CD4-positive, alpha-beta T cell treated with Interleukin-17A for 1 hour (primary cell): ENCODE results near the gene RNF14.
"Not testable (repeated sequence)": the region's sequence is repeated elsewhere in the genome, so short reads cannot be mapped to it uniquely, and the experiment has no call there.

Experiments used
- DNase-seq: peaks from one replicate; pipeline ENCODE4 v3.0.0-alpha.2; 2020

Gene RNF14

DNA sequence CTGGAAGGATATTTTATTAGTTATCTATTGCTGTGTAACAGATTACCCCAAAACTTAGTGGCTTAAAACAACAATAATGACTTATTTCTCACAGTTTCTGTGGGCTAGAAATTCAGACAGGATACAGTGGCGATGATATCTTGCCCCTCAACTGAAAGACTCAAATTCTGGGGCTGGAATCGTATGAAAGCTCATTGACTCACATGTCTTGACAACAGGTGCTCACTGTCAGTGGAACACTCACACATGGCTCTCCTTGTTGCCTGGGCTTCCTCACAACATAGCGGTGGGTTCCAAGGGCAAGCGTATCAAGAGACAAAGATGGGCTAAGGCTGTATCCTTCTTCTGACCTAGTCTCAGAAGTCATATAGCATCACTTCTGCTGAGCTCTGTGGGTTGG is 47.7 kb downstream of the RNF14 start:
- DNase-seq = peak; percentile 48

DNA sequence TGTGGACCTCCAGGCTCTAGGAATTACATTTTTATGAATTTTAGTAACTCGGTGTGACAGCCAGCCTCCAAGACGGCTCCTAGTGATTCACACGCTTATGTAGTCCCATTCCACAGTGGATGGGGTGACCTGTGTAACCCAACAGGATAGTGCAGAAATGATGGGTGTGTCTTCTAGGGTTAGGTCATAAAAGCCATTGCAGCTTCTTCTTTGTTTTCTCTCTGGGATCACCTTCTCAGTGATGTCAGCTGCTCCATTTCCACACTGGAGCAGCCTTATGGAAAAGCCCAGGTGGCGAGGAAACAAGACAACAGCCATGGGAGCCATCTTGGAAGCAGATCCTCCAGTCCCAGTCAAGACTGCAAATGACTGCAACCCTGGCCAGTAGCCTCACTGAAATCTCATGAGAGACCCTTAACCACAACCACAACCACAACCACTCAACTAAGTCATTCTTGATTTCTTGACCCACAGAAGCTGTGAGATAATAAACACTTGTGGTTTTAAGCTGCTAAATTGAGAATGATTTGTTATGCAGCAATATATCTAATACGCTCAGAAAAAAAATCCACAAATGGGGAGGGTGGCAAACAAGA is 49.0 kb downstream of the RNF14 start:
- DNase-seq = peak; percentile 27

DNA sequence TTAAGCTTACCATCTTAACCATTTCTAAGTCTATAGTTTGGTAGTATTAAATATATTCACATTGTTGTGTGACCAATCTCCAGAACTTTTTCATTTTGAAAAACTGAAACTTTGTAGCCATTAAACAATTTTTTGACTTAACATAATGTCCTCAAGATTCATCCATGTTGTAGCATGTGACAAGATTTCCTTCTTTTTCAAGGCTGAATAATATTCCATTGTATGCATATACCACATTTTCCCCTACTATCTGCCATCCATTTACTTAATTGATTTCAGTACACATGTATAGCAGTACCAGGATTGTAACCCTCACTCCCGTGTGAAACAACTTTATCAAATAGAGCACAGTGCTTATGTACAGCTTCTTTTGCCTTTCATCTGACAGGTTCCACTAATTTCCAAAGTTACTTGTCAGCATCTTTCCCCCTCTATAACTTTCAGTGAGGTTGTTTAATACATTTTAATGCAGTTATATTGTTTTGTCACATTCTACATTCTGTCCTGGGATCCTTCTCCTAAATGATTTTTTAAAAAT is 51.3 kb downstream of the RNF14 start:
- no peak for DNase-seq

DNA sequence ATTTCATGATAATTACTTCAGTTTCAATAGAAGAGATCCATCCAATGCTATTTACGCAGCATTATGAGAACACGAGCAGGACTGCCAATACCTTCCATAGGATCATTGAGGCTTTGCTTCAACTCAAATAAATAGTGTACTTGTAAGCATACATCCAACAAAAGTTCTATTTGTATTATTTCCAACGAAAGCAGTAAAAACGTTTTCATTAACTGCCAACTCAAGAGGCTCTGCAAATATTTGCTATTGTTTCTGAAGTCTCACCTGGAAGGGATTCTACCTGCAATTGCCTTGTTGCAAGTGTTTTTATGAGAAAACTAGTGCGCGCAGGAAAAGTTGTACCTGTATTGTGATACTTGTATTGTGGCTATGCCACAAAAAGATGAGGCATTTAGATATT is 54.9 kb downstream of the RNF14 start:
- DNase-seq = no peak

DNA sequence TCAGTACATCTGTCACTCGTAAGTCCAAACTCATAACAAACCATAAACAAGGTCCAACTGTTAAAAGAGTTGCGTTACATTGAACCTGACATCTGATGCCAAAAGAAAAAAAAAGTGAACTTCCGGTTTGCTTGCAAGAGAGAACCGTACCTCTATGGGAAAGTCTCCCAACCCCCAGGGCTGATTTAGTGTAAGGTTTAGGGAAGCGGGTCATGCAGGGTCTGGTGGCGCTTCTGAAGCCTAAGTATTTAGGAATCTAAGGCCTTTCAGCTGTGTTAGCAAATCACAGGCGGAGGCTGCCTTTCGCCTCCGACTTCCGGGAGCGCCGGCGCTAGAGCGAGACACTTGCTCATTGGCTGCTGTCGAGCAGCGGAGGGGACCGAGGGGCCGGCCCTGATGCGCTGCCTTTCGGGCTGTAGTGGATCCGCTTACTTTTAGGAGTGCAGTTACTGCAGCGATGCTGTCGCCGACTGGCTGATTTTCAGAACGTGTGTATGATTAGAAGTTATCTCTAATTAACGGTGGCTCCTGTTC is 55.9 kb downstream of the RNF14 start:
- DNase-seq = peak; percentile 84

DNA sequence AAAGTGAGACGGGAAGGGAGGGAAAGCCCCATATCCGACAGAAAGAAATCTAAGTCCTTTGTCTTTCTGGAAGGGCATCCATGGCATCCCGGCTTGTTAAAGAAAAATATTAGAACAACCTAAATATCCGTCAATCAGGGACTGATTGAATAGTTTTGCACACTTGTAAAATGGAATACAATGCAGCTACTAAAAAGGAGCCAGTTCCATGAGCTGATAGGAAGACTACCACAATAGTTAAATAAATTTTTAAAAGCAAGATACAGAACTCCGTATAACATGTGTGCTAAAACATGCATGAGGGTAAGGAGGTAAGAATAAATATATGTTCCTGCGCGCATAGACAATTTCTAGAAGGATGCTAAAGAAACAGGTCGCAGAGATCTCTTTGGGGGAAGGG is 56.7 kb downstream of the RNF14 start:
- no peak for DNase-seq

DNA sequence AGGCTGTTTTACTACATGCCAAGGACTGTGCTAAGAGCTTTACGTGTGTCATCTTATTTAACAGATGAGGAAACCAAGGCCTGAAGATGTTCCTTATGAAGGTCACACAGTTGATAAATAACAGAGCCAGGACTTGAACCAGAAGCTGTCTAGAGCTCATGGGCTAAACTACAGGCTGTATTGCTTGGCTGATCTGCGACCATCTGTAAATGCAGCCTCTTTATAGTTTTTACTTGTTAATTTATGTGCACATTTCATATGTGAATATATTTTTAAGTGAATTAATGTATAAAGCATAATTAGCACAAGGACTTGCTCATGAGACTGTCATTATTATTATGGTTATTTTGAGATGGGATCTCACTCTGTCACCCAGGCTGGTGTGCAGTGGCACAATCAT is 63.2 kb downstream of the RNF14 start:
- no peak for DNase-seq

DNA sequence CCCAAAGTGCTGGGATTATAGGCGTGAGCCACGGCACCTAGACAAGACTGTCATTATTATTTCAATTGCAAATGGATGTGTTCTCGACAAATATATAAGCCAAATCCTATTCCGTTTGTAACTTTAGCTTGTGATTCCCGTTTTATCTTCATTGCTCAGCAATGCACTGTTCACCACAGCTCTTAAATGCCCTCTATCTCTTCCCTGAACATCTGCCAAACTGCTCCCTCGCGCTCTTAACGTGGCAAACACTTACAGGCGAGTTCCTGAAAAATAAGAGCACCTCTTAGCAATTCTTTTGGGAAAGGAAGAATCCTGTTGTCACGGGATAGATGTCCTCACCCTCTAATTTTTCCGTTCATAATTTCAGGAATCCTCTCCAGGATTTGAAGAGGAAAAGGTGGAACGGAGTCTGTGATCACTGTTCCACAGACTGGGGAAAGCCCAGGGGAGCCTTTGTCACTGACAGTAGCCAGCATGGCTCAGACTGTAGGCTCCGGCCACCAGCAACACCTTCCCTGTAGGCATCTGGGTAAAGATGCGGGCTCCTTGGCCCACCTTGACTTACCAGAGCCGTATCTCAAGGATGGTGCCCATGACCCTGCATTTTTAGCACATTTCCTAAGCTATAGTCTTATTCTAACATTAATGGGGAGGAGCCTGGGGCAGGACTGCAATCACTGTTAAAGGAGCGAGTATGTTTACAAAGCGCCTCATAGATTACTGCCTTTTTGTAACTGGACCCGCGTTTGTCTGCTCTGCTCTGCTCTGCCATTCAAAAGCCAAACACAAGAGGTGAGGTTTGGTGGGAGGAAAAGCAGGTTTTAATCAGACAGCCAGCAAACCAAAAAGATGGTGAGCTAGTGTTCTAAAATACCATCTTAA is 64.1 kb downstream of the RNF14 start:
- no peak for DNase-seq

DNA sequence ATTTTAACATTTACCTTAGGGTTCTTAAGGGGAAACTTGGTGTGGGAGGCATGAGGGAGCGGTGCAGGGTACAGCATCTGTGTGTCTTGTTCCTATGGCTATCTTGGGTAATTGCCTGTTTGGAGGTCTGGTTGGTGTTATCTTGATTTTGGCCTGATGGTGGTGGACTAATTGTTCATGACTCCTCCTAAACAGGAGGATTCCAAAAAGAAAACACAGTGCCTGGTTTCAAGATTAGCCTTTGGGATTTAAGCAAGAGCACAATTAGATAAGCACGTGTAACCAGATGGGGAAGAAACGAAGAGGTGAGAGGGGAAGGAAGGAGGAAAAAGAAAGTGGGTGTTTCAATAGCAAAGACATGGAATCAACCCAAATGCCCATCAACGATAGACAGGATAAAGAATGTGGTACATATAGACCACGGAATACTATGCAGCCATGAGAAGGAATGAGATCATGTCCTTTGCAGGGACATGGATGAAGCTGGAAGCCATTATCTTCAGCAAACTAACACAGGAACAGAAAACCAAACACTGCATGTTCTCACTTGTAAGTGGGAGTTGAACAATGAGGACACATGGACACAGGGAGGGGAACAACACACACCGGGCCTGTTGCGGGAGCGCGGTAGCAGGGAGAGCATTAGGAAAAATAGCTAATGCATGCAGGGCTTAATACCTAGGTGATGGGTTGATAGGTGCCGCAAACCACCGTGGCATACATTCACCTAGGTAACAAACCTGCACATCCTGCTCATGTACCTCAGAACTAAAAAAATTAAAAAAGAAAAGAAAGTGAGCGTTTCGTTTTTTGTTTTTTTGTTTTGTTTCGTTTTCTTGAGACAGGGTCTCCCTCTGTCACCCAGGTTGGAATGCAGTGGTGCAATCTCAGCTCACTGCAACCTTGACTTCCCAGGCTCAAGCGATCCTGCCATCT is 65.0 kb downstream of the RNF14 start:
- not testable (repeated sequence) for DNase-seq

DNA sequence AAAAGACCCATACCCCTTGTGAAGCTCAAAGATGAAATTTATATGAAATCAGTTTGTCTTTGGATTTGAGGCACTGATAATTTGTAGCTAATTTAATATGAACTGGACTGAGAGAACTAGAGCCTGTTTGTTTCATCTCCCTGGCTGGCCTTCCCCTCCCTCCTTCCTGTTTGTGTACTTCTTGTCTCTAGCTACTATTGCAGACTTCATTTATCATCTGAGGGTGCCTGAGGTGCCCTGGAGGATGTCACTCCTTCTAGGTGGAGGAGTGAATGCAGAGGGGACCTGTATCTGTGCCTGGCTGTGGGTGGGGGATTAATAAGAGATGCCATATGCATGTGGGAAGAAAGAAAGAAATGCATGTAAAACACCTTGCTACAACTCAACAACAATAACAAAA is 66.1 kb downstream of the RNF14 start:
- DNase-seq = no peak

DNA sequence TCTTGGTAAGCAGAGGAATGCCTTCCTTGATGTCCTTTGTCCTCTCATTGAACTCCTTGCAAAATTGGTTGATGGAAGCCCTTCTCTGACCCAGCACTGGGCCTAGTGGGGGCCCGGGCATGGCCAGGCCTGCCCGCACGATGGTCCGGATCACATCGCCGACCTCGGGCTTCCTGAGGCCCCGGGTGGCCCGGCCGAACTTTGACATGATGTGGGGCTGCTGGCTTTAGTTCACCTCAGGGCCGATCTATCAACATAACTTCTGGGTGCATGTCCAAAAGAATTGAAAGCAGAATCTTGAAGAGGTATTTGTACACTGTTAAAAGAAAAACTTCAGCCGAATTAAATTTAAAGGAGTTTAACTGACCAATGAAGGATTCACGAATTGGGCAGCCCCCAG is 68.0 kb downstream of the RNF14 start:
- no peak for DNase-seq

DNA sequence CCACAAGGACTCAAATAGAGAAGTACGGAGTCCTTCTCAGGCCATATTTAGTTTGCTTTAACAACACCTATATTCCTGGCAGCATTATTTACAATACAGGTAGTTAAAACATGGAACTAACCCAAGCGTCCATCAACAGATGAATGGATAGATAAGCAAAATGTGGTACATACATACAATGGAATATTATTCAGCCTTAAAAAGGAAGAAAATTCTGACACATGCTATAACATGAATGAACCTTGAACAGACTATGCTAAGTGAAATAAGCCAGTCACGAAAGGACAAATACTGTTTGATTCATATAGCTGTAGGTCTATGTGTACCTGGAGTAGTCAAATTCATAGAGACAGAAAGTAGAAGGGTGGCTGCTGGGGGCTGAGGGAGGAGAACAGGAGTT is 68.7 kb downstream of the RNF14 start:
- not testable (repeated sequence) for DNase-seq

DNA sequence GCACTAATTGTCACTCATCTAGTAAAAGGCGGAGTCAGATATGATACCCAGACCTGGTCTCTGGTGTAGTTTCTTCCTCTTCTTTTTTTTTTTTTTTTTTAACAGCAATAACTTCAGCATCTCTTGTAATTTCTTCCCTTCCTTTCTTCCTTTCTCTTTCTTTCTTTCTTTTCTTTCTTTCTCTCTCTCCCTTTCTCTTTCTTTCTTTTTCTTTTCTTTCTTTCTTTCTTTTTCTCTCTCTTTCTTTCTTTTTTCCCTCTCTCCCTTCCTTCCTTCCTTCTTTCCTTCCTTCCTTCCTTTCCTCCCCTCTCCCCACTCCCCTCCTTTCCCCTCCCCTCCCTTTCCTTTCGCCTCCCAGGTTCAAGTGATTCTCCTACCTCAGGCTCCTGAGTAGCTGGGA is 69.8 kb downstream of the RNF14 start:
- no peak for DNase-seq
